Mesendoderm (in vitro differentiated cells): ENCODE data around the gene ZNF101. TPM values are rescaled to one million over a fixed set of nuclear protein-coding genes. Genes with fewer than 3 reads are reported as not detected.
A peak's percentile ranks its signal among the peaks of the same experiment; 100 is the strongest.

Source experiments
- DNase-seq: peaks from one replicate; pipeline ENCODE4 v3.0.0; 2013
- H2AK5ac ChIP-seq: 2 replicates; pipeline ENCODE4 v1.6.1; 2013; ENCODE audit warnings: low read length, inconsistent platforms
- H2BK120ac ChIP-seq: 2 replicates; pipeline ENCODE4 v1.6.1; 2013; ENCODE audit warnings: low read depth, mild to moderate bottlenecking, low read length, moderate library complexity, mixed read lengths
- H2BK15ac ChIP-seq: replicated peaks from 2 replicates; pipeline ENCODE4 v1.6.1; 2013; ENCODE audit warnings: low read depth, mild to moderate bottlenecking, moderate library complexity
- H2BK5ac ChIP-seq: 2 replicates; pipeline ENCODE4 v1.6.1; 2013; ENCODE audit warnings: low read length, inconsistent platforms
- H3K18ac ChIP-seq: 2 replicates; pipeline ENCODE4 v1.6.1; 2013; ENCODE audit warnings: mild to moderate bottlenecking, low read length, mixed read lengths
- H3K23ac ChIP-seq: one replicate; pipeline ENCODE4 v1.6.1; 2013; ENCODE audit warnings: low read length
- H3K27ac ChIP-seq: 2 replicates; pipeline ENCODE4 v1.5.1; 2013; ENCODE audit warnings: low read depth, mild to moderate bottlenecking, inconsistent platforms, low read length, moderate library complexity
- H3K27me3 ChIP-seq: 2 replicates; pipeline ENCODE4 v1.6.1; 2013; ENCODE audit warnings: low read length, control low read depth, mild to moderate bottlenecking, inconsistent platforms; ENCODE audit not compliant: insufficient read depth, poor library complexity
- H3K36me3 ChIP-seq: 2 replicates; pipeline ENCODE4 v1.6.1; 2013; ENCODE audit warnings: low read length, inconsistent platforms; ENCODE audit not compliant: control insufficient read depth, insufficient read depth
- H3K4ac ChIP-seq: one replicate; pipeline ENCODE4 v1.6.1; 2013; ENCODE audit warnings: low read depth, mild to moderate bottlenecking, low read length, moderate library complexity
- H3K4me1 ChIP-seq: 2 replicates; pipeline ENCODE4 v1.6.1; 2013; ENCODE audit warnings: low read depth, low read length, inconsistent platforms; ENCODE audit not compliant: control insufficient read depth
- H3K4me2 ChIP-seq: 2 replicates; pipeline ENCODE4 v1.6.1; 2013; ENCODE audit warnings: low read length
- H3K4me3 ChIP-seq: 2 replicates; pipeline ENCODE4 v1.5.1; 2013; ENCODE audit warnings: mild to moderate bottlenecking, low read length
- H3K56ac ChIP-seq: one replicate; pipeline ENCODE4 v1.6.1; 2013; ENCODE audit warnings: low read length
- H3K79me1 ChIP-seq: 2 replicates; pipeline ENCODE4 v1.6.1; 2013; ENCODE audit warnings: low read length, inconsistent platforms
- H3K79me2 ChIP-seq: 2 replicates; pipeline ENCODE4 v1.6.1; 2013; ENCODE audit warnings: mild to moderate bottlenecking, low read length; ENCODE audit not compliant: control insufficient read depth, insufficient read depth
- H3K9ac ChIP-seq: 2 replicates; pipeline ENCODE4 v1.6.1; 2013; ENCODE audit warnings: low read length, inconsistent platforms
- H4K5ac ChIP-seq: one replicate; pipeline ENCODE4 v1.6.1; 2013; ENCODE audit warnings: low read length
- H4K8ac ChIP-seq: one replicate; pipeline ENCODE4 v1.6.1; 2013; ENCODE audit warnings: low read depth, mild to moderate bottlenecking, control low read depth, low read length, moderate library complexity
- WGBS: extraction: QIAGEN DNeasy Blood & Tissue Kit; methylation state at CpG from one replicate; pipeline ENCODE4 v1.1.7; 2013; ENCODE audit warnings: low lambda C conversion rate, missing lambda C conversion rate; ENCODE audit not compliant: insufficient coverage; ENCODE audit errors: extremely low coverage; 5-methylcytosine and 5-hydroxymethylcytosine counted together
- small RNA-seq: library from polyadenylated mRNA; stranded (forward); fragments of <200 nt; extraction: miRNeasy Mini kit (QIAGEN cat#:217004); gene quantifications from one replicate; pipeline ENCODE3, GENCODE V24; 2013; ENCODE audit not compliant: insufficient read depth

Gene ZNF101

DNA sequence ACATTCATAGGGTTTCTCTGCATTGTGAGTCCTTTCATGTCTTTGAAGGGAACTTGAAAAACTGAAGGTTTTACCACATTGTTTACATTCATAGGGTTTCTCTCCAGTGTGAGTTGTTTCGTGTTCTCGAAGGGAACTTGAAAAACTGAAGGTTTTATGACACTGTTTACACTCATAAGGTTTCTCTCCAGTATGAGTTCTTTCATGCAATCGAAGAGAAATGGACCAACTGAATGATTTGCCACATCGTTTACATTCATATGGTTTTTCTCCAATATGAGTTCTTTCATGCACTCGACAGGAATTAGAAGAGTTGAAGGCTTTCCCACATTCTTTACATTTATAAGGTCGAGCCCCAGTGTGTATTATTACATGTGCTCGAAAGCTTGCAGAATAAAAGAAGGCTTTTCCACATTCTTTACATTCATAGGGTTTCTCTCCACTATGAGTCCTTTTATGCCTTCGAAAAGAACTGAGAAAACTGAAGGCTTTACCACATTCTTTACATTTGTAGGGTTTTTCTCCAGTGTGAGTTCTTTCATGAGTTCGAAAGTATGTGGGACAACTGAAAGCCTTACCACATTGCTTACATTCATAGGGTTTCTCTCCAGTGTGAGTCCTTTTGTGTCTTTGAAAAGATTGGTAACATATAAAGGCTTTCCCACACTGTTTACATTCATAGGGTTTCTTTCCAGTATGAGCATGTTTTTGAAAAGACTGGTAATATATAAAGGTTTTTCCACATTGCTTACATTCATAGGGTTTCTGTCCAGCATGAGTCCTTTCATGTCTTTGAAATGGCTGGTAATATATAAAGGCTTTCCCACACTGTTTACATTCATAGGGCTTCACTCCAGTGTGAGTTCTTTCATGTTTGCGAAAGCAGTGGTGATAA is 43.5 kb downstream of the ZNF101 start:
- H3K4me2 ChIP-seq: no peak overlapping the region
- H3K4ac ChIP-seq: no peak overlapping the region
- H3K23ac ChIP-seq: no peak overlapping the region
- no peak overlapping the region for H4K8ac ChIP-seq
- no peak overlapping the region for H3K9ac ChIP-seq
- no peak overlapping the region for H3K27ac ChIP-seq
- H4K5ac ChIP-seq: no peak overlapping the region
- H3K27me3 ChIP-seq: no peaks in the 10 kb centered on the region
- H3K79me1 ChIP-seq: no peaks in the 10 kb centered on the region
- H3K79me2 ChIP-seq: no peaks in the 10 kb centered on the region
- no peak overlapping the region for H3K56ac ChIP-seq
- WGBS: no CpG with 5 or more reads among the region's 10 CpGs
- no peak overlapping the region for H2BK5ac ChIP-seq
- no peak overlapping the region for H2BK15ac ChIP-seq
- H2AK5ac ChIP-seq: no peak overlapping the region
- H3K4me3 ChIP-seq: peak overlapping the region; percentile 12
- H3K18ac ChIP-seq: no peak overlapping the region
- H3K4me1 ChIP-seq: no peaks in the 10 kb centered on the region
- peak; percentile 19 for DNase-seq
- H2BK120ac ChIP-seq: no peak overlapping the region
- peaks cover 6% of the 10 kb centered on the region for H3K36me3 ChIP-seq

DNA sequence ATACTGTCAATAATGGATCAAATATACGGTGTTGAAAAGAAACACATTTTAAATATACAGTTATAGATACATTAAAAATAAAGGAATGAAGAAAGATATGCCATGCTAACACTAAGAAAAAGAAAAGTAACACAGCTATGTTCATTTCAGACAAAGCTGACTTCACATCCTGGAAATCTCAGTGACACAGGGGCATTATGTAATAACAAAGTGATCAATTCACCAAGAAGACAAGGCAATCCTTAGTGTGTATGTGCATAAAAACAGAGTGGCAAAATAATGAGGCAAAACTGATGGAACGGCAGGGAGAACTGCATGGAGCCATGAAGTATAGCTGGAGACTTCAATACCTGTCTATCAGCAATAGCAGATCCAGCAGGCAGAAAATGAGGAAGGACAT is 51.2 kb downstream of the ZNF101 start:
- Histone ChIP-seq H3K23ac (no peak overlapping the region), H2BK15ac (no peak overlapping the region), H2AK5ac (no peak overlapping the region), H4K8ac (no peak overlapping the region), H3K79me1 (peaks cover 2% of the 10 kb centered on the region), H2BK5ac (no peak overlapping the region), H3K4me2 (no peak overlapping the region), H3K4me3 (no peak overlapping the region), H3K9ac (no peak overlapping the region), H3K56ac (no peak overlapping the region), H3K4me1 (no peaks in the 10 kb centered on the region), H3K27me3 (no peaks in the 10 kb centered on the region), H3K79me2 (peaks cover 2% of the 10 kb centered on the region), H3K36me3 (no peaks in the 10 kb centered on the region), H3K27ac (no peak overlapping the region), H3K18ac (no peak overlapping the region), H3K4ac (no peak overlapping the region), H4K5ac (no peak overlapping the region), H2BK120ac (no peak overlapping the region)
- DNase-seq: peak; percentile 16
- no CpG with 5 or more reads among the region's 2 CpGs for WGBS

DNA sequence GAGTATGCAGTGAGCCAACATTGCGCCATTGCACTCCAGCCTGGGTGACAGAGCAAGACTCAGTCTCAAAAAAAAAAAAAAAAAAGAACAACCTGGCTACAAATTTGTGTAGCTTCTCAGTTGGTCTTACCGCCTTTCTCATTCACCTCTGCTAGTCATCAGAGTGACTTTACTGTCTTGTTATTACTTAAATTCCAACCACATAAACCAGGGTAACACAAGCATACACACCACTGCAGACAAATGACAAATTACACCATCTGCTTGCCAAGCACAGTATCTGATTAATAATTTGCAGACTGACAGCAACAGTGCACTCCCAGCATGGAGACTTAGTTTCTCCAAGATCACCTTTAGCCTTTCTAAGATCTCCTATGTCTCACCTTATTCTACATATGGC is 53.3 kb downstream of the ZNF101 start:
- no peak overlapping the region for H3K4ac ChIP-seq
- H3K27me3 ChIP-seq: no peaks in the 10 kb centered on the region
- H3K56ac ChIP-seq: no peak overlapping the region
- no peak overlapping the region for H4K8ac ChIP-seq
- H3K4me3 ChIP-seq: no peak overlapping the region
- no peak overlapping the region for H3K27ac ChIP-seq
- H3K9ac ChIP-seq: no peak overlapping the region
- no peak overlapping the region for H2BK15ac ChIP-seq
- DNase-seq: no peak
- H4K5ac ChIP-seq: no peak overlapping the region
- H2BK5ac ChIP-seq: no peak overlapping the region
- no peak overlapping the region for H2AK5ac ChIP-seq
- peaks cover 2% of the 10 kb centered on the region for H3K79me2 ChIP-seq
- no peaks in the 10 kb centered on the region for H3K4me1 ChIP-seq
- H3K18ac ChIP-seq: no peak overlapping the region
- WGBS: no CpG with 5 or more reads among the region's 2 CpGs
- H2BK120ac ChIP-seq: no peak overlapping the region
- no peak overlapping the region for H3K4me2 ChIP-seq
- H3K23ac ChIP-seq: no peak overlapping the region
- no peaks in the 10 kb centered on the region for H3K36me3 ChIP-seq
- peaks cover 2% of the 10 kb centered on the region for H3K79me1 ChIP-seq

DNA sequence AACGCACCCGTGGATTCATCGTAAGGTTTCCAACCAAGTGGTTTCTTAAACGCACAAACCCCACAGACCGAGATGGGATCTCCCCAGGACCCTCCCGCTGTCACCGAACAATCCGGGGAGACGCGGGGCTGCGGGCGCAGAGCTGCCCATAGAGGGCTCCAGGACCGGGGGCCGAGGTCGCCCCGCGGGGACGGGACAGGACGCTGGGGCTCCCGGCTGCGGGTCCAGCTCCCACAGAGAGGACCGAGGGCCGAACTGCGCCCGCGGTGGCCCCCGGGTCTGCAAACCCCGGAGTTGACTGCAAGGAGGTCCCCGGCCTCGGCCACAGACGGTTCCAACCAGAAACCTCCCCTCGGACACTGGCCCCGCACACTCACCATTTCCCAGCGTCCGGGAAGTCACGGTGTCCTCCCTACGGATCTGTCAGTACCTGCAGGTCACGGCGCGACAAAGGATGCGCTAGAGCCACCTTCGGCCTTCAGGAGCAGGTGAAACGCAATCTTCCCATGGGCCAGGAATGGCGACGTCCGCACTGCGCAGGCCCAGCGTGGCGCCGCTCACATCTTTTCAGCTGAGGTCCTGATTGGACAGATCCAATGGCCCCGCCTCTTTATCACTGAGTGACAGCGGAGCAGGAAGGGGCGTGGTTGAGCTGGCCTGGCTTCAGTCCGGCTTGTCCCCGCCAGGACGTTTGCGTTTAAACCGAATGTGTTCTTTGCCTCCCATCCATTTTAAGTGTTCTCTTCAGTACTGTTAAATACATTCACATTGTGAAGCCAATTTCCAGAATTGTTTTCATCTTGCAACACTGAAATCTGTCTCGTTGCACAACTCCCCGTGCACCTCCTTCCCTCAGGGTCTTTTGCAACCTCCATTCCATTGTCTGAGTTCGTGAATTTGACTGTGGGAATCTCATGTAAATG is 64.2 kb downstream of the ZNF101 start, which contains the start of gene ZNF14:
Gene ZNF14 (minus strand): TSS at position 534 of the 923 bp plus-strand sequence. CDS start 154 bp downstream, at position 380.
- H2AK5ac ChIP-seq: no peak within 1 kb of the TSS
- H3K4me2 ChIP-seq: peak within 1 kb of the TSS; percentile 94
- no peak within 1 kb of the TSS for H4K8ac ChIP-seq
- H3K79me1 ChIP-seq: peaks cover 6% of the 10 kb centered on the region
- no peak within 1 kb of the TSS for H3K4ac ChIP-seq
- no peak within 1 kb of the TSS for H3K27ac ChIP-seq
- H2BK15ac ChIP-seq: no peak within 1 kb of the TSS
- H3K4me3 ChIP-seq: peak within 1 kb of the TSS; percentile 95
- H3K36me3 ChIP-seq: no peaks in the 10 kb centered on the region
- H4K5ac ChIP-seq: no peak within 1 kb of the TSS
- H3K4me1 ChIP-seq: no peaks in the 10 kb centered on the region
- peak within 1 kb of the TSS; percentile 0 for H3K18ac ChIP-seq
- H3K56ac ChIP-seq: peak within 1 kb of the TSS; percentile 97
- no peak within 1 kb of the TSS for H2BK5ac ChIP-seq
- WGBS: no CpG with 5 or more reads among the region's 61 CpGs
- no peak within 1 kb of the TSS for H2BK120ac ChIP-seq
- no peaks in the 10 kb centered on the region for H3K27me3 ChIP-seq
- DNase-seq: peak; percentile 97
- peaks cover 1% of the 10 kb centered on the region for H3K79me2 ChIP-seq
- H3K9ac ChIP-seq: peak within 1 kb of the TSS; percentile 86
- no peak within 1 kb of the TSS for H3K23ac ChIP-seq

Small RNAs within 50 kb of the gene (small RNA-seq; reads per million reads assigned to genes)
- gene AC011458.2: not detected
